Measurements from ENCODE around the gene PDZD11.
"Not testable (repeated sequence)": the region's sequence is repeated elsewhere in the genome, so short reads cannot be mapped to it uniquely, and the experiment has no call there.

DNA sequence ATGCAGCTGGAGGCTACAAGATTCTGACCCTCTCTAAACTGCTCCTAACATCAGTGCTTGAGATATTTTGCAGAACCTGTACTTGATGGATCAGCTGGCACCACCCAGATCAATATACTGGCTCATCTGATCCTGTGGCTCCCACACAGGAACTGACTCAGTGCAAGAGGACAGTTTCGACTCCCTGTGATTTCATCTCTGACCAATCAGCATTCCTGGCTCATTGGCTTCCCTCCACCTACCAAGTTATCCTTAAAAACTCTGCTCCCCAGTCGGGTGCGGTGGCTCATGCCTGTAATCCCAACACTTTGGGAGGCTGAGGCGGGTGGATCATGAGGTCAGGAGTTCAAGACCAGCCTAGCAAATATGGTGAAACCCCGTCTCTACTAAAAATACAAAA, 46.1 kb downstream of the PDZD11 start:
- TF ChIP-seq CTCF, EP300, POLR2A (IDR thresholded peaks at IDR 0.05): not testable (repeated sequence)
